ENCODE results near the gene HLA-DQA2.
A peak's percentile ranks its signal among the peaks of the same experiment; 100 is the strongest.
"Not testable (repeated sequence)": the region's sequence is repeated elsewhere in the genome, so short reads cannot be mapped to it uniquely, and the experiment has no call there.

HLA-DQA2 gene

GRCh38 chr6:32779036-32779435, 37.8 kb downstream of the HLA-DQA2 start:
- DNase-seq (ENCODE audit: low read depth), result no peak

DNA sequence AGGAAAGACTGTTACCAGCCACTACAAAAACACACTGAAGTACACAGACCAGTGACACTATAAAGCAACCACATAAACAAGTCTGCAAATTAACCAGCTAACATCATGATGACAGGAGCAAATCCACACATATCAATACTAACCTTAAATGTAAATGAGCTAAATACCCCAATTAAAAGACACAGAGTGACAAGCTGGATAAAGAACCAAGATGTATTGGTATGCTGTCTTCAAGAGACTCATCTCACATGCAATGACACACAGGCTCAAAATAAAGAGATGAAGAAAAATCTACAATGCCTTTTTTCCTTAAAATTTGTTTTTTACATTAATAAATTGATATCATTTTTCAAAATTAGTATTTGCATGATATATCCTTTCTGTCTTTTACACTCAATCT, 41.7 kb downstream of the HLA-DQA2 start:
- DNase-seq (ENCODE audit: low read depth), result not testable (repeated sequence)

GRCh38 chr6:32785781-32786533, 44.8 kb downstream of the HLA-DQA2 start:
- peak; percentile 8 for DNase-seq (ENCODE audit: low read depth)

GRCh38 chr6:32790306-32790705, 49.1 kb downstream of the HLA-DQA2 start:
- no peak for DNase-seq (ENCODE audit: low read depth)

DNA sequence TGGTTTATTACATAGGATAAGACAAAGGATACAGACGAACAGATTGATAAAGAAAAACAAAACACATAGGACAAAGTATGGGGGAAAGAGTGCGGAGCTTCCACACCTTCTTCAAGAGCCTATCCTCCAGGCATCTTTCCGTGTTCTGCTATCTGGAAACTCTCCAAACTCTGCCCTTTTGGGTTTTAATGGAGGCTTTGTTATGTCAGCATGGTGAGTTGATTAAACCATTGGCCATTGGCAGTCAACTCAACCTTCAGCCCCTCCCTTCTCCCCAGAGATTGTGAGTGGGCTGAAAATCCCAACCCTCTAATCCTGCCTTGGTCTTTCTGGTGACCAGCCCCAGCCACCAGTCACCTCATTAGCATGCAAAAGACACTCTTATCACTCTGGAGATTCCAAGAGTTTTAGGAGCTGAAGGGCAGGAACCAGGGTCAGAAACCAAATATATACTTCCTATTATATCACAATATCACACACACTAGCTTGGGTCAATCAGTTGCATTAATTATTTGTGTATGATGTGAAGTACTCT, 51.8 kb downstream of the HLA-DQA2 start:
- DNase-seq (ENCODE audit: low read depth), result no peak

GRCh38 chr6:32794510-32794909, 53.3 kb downstream of the HLA-DQA2 start:
- DNase-seq (ENCODE audit: low read depth), result no peak

Data from stimulated activated CD4-positive, alpha-beta T cell treated with anti-CD3 and anti-CD28 coated beads, Interleukin-2, amount 100 ng/mL, for 4 hours (primary cell).